PC-3 (cell line): ENCODE results near the gene IL17D.

Experiments used
- CTCF ChIP-seq: fragments of 300-600 bp; sonication (generic); conservative IDR thresholded peaks from 2 replicates; pipeline ENCODE4 v1.5.1; 2017; ENCODE audit warnings: antibody characterized with exemption, low read depth, mild to moderate bottlenecking, low read length
- EZH2 ChIP-seq: fragments of 300-600 bp; sonication (generic); IDR thresholded peaks from one replicate; pipeline ENCODE4 v1.6.1; 2017; ENCODE audit warnings: antibody characterized with exemption, mild to moderate bottlenecking, low read length; ENCODE audit not compliant: unreplicated experiment

- no peak for TF ChIP-seq CTCF
- TF ChIP-seq EZH2: no peak
These were observed 34.3 kb upstream of the IL17D start for GRCh38 chr13:20669162-20669561.
